ENCODE results near the gene SLMAP. TPM values are rescaled to one million over a fixed set of nuclear protein-coding genes. Genes with fewer than 3 reads are reported as not detected.
A peak's percentile ranks its signal among the peaks of the same experiment; 100 is the strongest.
"Not testable (repeated sequence)": the region's sequence is repeated elsewhere in the genome, so short reads cannot be mapped to it uniquely, and the experiment has no call there.

SLMAP gene
- total and polyA plus RNA-seq, 2 donors = 242 to 559 TPM

DNA sequence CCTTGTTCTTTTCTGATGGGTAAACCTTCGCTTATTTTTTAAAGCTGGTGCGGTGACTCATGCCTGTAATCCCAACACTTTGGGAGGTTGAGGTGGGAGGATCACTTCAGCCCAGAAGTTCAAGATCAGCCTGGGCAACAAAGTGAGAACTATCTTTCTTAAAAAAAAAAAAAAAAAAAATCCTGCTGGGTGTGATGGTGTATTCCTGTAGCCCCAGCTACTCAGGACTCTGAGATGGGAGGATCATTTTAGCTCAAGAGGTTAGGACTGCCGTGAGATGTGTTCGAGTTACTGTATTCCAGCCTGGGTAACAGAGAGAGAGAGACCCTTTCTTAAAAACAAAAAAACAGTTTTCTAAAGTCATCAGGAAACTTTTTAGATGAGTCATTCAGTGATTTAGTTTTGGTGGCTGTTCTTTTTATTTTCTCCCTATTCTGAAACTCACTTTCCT lies 37.7 kb downstream of the SLMAP start:
- no peak overlapping the region for H3K27ac ChIP-seq (ENCODE audit: low read depth)
- H3K4me1 ChIP-seq (ENCODE audit: insufficient read depth) = no peaks in the 10 kb centered on the region
- 87% methylated on average over 4 of the region's 4 CpGs for WGBS
- H3K4me3 ChIP-seq (ENCODE audit: low read depth, low read length) = no peak overlapping the region
- no peaks in the 10 kb centered on the region for H3K36me3 ChIP-seq (ENCODE audit: insufficient read depth)
- no peak for DNase-seq (ENCODE audit: extremely low spot score)

DNA sequence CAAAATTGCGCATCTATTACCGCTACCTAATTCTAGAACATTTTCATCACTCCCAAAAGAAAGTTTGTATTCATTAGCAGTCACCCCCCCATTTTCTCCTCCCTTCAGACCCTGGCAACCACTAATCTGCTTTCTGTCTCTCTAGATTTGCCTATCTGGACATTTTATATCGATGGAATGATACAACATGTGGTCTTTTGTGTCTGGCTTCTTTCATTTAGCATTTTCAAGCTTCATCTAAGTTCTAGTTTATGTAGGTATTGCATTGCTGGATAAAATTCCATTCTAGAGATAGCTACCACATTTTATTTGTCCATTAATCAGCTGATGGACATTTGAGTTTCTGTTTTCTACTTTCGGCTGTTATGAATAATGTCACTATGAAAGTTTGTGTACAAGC lies 38.4 kb downstream of the SLMAP start:
- Histone ChIP-seq H3K4me1 (ENCODE audit: insufficient read depth) (no peaks in the 10 kb centered on the region), H3K36me3 (ENCODE audit: insufficient read depth) (no peaks in the 10 kb centered on the region), H3K27ac (ENCODE audit: low read depth) (no peak overlapping the region), H3K4me3 (ENCODE audit: low read depth, low read length) (no peak overlapping the region)
- WGBS = 89% methylated on average over 4 of the region's 4 CpGs
- no peak for DNase-seq (ENCODE audit: extremely low spot score)

DNA sequence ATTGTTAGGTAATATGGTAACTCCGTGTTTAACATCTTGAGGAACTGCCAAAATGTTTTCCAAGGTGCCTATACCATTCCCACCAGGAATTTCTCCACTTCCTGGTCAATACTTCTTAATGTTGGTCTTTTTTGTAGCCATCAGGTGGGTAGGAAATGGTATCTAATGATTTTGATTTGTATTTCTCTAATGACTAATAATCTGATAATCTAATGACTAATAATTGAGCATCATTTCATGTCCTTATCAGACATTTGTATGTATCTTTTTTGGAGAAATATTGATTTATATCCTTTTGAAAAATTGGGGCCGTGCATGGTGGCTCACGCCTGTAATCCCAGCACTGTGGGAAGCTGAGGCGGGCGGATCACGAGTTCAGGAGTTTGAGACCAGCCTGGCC lies 38.8 kb downstream of the SLMAP start:
- Histone ChIP-seq H3K27ac (ENCODE audit: low read depth) (no peak overlapping the region), H3K36me3 (ENCODE audit: insufficient read depth) (no peaks in the 10 kb centered on the region), H3K4me3 (ENCODE audit: low read depth, low read length) (no peak overlapping the region), H3K4me1 (ENCODE audit: insufficient read depth) (no peaks in the 10 kb centered on the region)
- 97% methylated on average over 6 of the region's 6 CpGs for WGBS
- no peak for DNase-seq (ENCODE audit: extremely low spot score)

- no peak overlapping the region for H3K4me3 ChIP-seq (ENCODE audit: low read depth, low read length)
- H3K4me1 ChIP-seq (ENCODE audit: insufficient read depth) = no peaks in the 10 kb centered on the region
- WGBS = 54% methylated on average over 4 of the region's 4 CpGs
- H3K27ac ChIP-seq (ENCODE audit: low read depth) = no peak overlapping the region
- no peaks in the 10 kb centered on the region for H3K36me3 ChIP-seq (ENCODE audit: insufficient read depth)
- DNase-seq (ENCODE audit: extremely low spot score) = no peak
These were observed 40.2 kb downstream of the SLMAP start for GRCh38 chr3:57796261-57796660.

DNA sequence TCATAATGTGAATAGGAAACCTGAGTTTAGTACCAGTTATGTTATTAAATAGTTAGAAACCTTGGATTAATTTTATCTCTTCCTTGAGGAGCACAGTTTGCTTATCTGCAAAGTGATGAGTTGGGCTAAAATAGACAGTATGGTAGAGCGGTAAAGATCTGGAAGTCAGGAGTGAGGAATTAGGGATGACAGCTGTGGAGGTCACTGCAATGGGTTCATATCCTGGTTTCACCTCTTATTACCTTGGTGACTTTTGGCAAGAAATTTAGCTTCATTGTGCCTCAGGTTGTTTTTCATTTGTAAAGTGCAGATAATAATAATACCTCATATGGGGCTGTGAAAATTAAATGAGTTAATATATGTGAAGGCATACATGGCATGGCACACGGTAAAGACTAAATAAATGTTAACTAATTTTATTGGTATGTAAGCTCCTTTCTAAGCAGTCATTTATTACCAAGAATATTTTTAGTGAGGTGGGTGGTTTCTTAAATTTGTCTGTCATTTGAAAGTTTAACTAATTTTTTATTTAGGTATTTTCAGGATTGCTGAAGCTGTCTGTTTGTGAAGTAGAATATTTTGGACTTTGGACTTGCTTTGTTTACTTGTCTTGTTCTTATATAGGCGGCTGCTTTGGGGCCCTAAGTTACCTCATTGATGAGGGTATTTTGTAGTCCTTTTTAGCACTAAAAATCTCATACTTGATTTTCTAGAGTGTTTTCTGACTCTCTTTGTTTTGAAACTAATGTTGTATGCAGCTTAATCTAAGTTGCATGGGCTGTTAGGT lies 41.8 kb downstream of the SLMAP start:
- H3K4me1 ChIP-seq (ENCODE audit: insufficient read depth) = no peaks in the 10 kb centered on the region
- 63% methylated on average over 3 of the region's 3 CpGs for WGBS
- H3K27ac ChIP-seq (ENCODE audit: low read depth) = no peak overlapping the region

DNA sequence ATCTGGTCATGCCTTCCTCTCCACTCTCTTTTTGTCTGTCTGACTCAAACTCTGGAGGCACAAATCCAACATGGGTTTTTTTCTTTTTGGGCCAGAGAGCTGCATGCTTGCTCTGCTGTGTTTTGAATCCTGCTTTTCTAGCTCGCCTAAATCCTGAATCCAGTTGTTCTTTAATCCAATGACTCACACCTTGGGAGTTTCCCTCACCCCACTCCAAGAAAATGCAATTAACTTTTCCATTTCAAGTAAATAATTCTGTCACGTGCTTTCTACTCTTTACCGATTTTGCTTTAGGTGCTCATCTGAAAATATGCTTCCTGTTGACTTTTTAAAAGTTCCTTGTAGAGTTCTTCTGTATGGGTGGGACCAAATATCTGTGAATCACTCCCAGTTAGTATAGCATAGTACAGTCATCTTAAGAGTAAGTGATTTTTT lies 47.6 kb downstream of the SLMAP start:
- peak; percentile 26 for DNase-seq (ENCODE audit: extremely low spot score)
- 6% methylated on average over 3 of the region's 3 CpGs for WGBS
- Histone ChIP-seq H3K4me3 (ENCODE audit: low read depth, low read length) (no peak overlapping the region), H3K36me3 (ENCODE audit: insufficient read depth) (no peaks in the 10 kb centered on the region), H3K27ac (ENCODE audit: low read depth) (no peak overlapping the region), H3K4me1 (ENCODE audit: insufficient read depth) (no peaks in the 10 kb centered on the region)

More for the DNA sequence above, 41.8 kb downstream of the SLMAP start:
- DNase-seq (ENCODE audit: extremely low spot score) = no peak
- H3K4me3 ChIP-seq (ENCODE audit: low read depth, low read length) = no peak overlapping the region
- no peaks in the 10 kb centered on the region for H3K36me3 ChIP-seq (ENCODE audit: insufficient read depth)

DNA sequence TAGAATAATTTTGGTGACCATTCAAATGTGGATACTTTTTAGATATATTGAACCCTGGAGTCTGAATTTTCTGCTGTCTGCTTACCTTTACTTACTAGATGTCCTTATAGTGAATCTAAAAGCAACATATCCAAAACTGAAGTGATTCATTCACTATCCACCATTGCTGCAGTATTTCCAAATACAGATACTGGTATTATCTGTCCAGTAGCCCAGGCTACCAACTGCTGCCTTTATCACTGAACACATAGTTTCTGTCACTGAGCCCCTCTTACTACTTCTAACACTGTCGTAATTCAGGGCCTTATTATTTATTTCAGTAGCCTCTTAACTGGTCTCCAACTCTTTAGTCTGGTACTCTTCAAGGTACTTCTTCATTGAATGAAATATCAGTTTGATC lies 49.2 kb downstream of the SLMAP start:
- no peaks in the 10 kb centered on the region for H3K4me1 ChIP-seq (ENCODE audit: insufficient read depth)
- 92% methylated on average over 1 of the region's 1 CpG for WGBS
- no peak for DNase-seq (ENCODE audit: extremely low spot score)
- no peak overlapping the region for H3K27ac ChIP-seq (ENCODE audit: low read depth)
- no peaks in the 10 kb centered on the region for H3K36me3 ChIP-seq (ENCODE audit: insufficient read depth)
- H3K4me3 ChIP-seq (ENCODE audit: low read depth, low read length) = no peak overlapping the region

DNA sequence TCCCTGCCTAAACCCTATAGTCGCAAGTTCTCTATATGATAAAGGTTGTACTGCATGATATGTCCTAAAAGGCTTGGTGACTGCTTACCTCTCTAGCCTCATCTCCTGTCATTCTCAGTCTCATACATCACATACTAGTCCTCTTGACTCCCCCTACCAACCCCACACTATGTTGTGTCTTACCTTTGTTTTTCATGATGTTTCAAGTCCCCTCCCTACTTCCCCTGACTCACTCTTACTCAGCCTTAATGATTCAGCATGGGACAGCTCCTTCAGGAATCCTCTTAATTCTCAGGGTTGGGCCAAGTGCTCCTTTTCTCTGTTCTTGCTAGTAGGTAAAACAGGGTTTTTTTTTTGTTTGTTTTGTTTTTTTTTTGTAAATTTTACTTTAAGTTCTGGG lies 49.6 kb downstream of the SLMAP start:
- H3K27ac ChIP-seq (ENCODE audit: low read depth) = no peak overlapping the region
- H3K4me3 ChIP-seq (ENCODE audit: low read depth, low read length) = no peak overlapping the region
- no peaks in the 10 kb centered on the region for H3K4me1 ChIP-seq (ENCODE audit: insufficient read depth)
- DNase-seq (ENCODE audit: extremely low spot score) = no peak
- no peaks in the 10 kb centered on the region for H3K36me3 ChIP-seq (ENCODE audit: insufficient read depth)
- 91% methylated on average over 1 of the region's 1 CpG for WGBS

GRCh38 chr3:57806195-57806594 lies 50.1 kb downstream of the SLMAP start:
- H3K4me3 ChIP-seq (ENCODE audit: low read depth, low read length); H3K36me3 ChIP-seq (ENCODE audit: insufficient read depth); DNase-seq (ENCODE audit: extremely low spot score); H3K4me1 ChIP-seq (ENCODE audit: insufficient read depth); H3K27ac ChIP-seq (ENCODE audit: low read depth): not testable (repeated sequence)
- WGBS = 96% methylated on average over 5 of the region's 5 CpGs

GRCh38 chr3:57808961-57809608 lies 53.0 kb downstream of the SLMAP start:
- over 99% methylated on average over 8 of the region's 8 CpGs for WGBS
- Histone ChIP-seq H3K27ac (ENCODE audit: low read depth) (no peak overlapping the region), H3K4me3 (ENCODE audit: low read depth, low read length) (no peak overlapping the region), H3K36me3 (ENCODE audit: insufficient read depth) (no peaks in the 10 kb centered on the region), H3K4me1 (ENCODE audit: insufficient read depth) (no peaks in the 10 kb centered on the region)
- DNase-seq (ENCODE audit: extremely low spot score) = no peak

GRCh38 chr3:57809609-57809968 lies 53.5 kb downstream of the SLMAP start:
- 82% methylated on average over 5 of the region's 5 CpGs for WGBS
- Histone ChIP-seq H3K4me1 (ENCODE audit: insufficient read depth) (no peaks in the 10 kb centered on the region), H3K36me3 (ENCODE audit: insufficient read depth) (no peaks in the 10 kb centered on the region), H3K27ac (ENCODE audit: low read depth) (no peak overlapping the region), H3K4me3 (ENCODE audit: low read depth, low read length) (no peak overlapping the region)
- DNase-seq (ENCODE audit: extremely low spot score) = no peak

GRCh38 chr3:57810048-57810447 lies 53.9 kb downstream of the SLMAP start:
- DNase-seq (ENCODE audit: extremely low spot score) = no peak
- Histone ChIP-seq H3K36me3 (ENCODE audit: insufficient read depth) (no peaks in the 10 kb centered on the region), H3K4me3 (ENCODE audit: low read depth, low read length) (no peak overlapping the region), H3K27ac (ENCODE audit: low read depth) (no peak overlapping the region), H3K4me1 (ENCODE audit: insufficient read depth) (no peaks in the 10 kb centered on the region)
- WGBS = 97% methylated on average over 7 of the region's 7 CpGs

- H3K4me1 ChIP-seq (ENCODE audit: insufficient read depth) = no peaks in the 10 kb centered on the region
- WGBS = 66% methylated on average over 9 of the region's 9 CpGs
- no peak for DNase-seq (ENCODE audit: extremely low spot score)
- no peaks in the 10 kb centered on the region for H3K36me3 ChIP-seq (ENCODE audit: insufficient read depth)
- no peak overlapping the region for H3K4me3 ChIP-seq (ENCODE audit: low read depth, low read length)
- no peak overlapping the region for H3K27ac ChIP-seq (ENCODE audit: low read depth)
These were observed 54.5 kb downstream of the SLMAP start for GRCh38 chr3:57810471-57811137.

GRCh38 chr3:57815036-57815435 lies 58.9 kb downstream of the SLMAP start:
- no peaks in the 10 kb centered on the region for H3K36me3 ChIP-seq (ENCODE audit: insufficient read depth)
- WGBS = 90% methylated on average over 6 of the region's 6 CpGs
- DNase-seq (ENCODE audit: extremely low spot score) = no peak

More at GRCh38 chr3:57815036-57815435, 58.9 kb downstream of the SLMAP start:
- H3K27ac ChIP-seq (ENCODE audit: low read depth) = no peak overlapping the region
- H3K4me1 ChIP-seq (ENCODE audit: insufficient read depth) = no peaks in the 10 kb centered on the region
- H3K4me3 ChIP-seq (ENCODE audit: low read depth, low read length) = no peak overlapping the region
